Peyer's patch (tissue), 4 donors: ENCODE measurements around the gene MYH13.

ENCODE experiments used
- POLR2A ChIP-seq, 2 donors: fragments of 450-650 bp; IDR thresholded peaks; one replicate each; pipeline ENCODE4 v1.5.1; 2017; ENCODE audit warnings: antibody characterized with exemption in 2 of 2, mild to moderate bottlenecking in 2 of 2, moderate library complexity in 2 of 2
- TF ChIP-seq, protein P1 (sequence below), 6 experiments: fragments of 450-650 bp in 4 of 6; fragments of 200-600 bp in 2 of 6; sonication (generic) in 1 of 6; IDR thresholded peaks; one replicate each; pipeline ENCODE4 v1.5.1; 2017 to 2019; ENCODE audit warnings: antibody characterized with exemption in 6 of 6, mild to moderate bottlenecking in 3 of 6, moderate library complexity in 1 of 6

DNA sequence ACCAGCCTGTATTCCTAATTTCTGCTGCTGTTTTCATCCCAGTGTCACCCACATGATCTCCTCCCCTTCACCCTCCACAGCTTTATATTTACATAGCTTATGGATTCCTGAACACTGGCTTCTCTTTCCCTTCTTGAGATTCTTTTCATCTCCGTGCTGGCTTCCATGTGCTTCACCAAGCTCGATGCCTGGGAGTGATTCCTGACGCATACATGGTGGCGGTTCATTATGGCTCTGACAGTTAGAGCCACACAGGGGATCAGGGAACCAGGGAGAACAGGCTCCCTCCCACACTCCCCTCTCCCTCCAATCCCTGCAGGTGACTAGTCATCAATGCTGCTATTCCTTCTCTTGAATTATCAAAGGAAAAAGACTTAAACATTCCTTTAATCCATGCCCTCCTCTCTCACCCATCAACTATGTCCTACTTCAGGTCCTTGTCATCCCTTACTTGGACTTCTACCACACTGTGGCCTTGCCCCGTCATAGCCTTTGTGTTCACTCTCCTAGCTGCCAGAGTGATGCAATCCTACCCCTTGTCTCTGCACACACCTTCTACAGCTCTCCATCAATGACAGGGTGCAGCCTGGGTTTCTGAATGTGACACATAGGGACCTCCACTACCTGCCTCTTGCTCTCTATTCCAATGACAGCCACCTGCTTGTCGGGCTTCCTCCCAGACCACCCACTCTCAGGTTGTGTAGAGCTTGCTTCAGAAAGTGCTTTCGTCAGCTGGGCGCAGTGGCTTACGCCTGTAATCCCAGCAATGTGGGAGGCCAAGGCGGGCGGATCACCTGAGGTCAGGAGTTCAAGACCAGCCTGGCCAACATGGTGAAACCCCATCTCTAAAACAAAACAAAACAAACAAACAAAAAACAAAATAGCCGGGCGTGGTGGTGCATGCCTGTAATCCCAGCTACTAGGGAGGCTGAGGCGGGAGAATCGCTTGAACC is 43.6 kb downstream of the MYH13 start:
- TF ChIP-seq, protein P1, sequence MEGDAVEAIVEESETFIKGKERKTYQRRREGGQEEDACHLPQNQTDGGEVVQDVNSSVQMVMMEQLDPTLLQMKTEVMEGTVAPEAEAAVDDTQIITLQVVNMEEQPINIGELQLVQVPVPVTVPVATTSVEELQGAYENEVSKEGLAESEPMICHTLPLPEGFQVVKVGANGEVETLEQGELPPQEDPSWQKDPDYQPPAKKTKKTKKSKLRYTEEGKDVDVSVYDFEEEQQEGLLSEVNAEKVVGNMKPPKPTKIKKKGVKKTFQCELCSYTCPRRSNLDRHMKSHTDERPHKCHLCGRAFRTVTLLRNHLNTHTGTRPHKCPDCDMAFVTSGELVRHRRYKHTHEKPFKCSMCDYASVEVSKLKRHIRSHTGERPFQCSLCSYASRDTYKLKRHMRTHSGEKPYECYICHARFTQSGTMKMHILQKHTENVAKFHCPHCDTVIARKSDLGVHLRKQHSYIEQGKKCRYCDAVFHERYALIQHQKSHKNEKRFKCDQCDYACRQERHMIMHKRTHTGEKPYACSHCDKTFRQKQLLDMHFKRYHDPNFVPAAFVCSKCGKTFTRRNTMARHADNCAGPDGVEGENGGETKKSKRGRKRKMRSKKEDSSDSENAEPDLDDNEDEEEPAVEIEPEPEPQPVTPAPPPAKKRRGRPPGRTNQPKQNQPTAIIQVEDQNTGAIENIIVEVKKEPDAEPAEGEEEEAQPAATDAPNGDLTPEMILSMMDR (IDR thresholded peaks at IDR 0.05): no peak
- no peak for TF ChIP-seq POLR2A (IDR thresholded peaks at IDR 0.05)
